Activated T-cell treated with anti-CD3 and anti-CD28 coated beads, Interleukin-2, amount 50 U/mL, for 4 hours (primary cell): Measurements from ENCODE around the gene TAL2. TPM values are rescaled to one million over a fixed set of nuclear protein-coding genes. Genes with fewer than 3 reads are reported as not detected.

Source experiments
- ATAC-seq, 2 donors: fragments of 200-7000 bp; cut with Tn5 transposase; one replicate each; pipeline ENCODE4 v1.10.0; 2021
- DNase-seq: peaks from one replicate; pipeline ENCODE4 v3.0.0-alpha.2; 2020
- H3K27me3 Mint-ChIP-seq: one replicate; pipeline ENCODE4 v1.8.0; 2021; ENCODE audit warnings: low read depth, mixed read lengths
- H3K36me3 Mint-ChIP-seq: one replicate; pipeline ENCODE4 v1.8.0; 2022; ENCODE audit warnings: mixed read lengths; ENCODE audit not compliant: insufficient read depth
- H3K4me1 Mint-ChIP-seq: one replicate; pipeline ENCODE4 v1.8.0; 2021; ENCODE audit warnings: low read depth, mixed read lengths
- H3K4me3 Mint-ChIP-seq: one replicate; pipeline ENCODE4 v1.8.0; 2021; ENCODE audit warnings: mild to moderate bottlenecking, moderate library complexity, mixed read lengths
- H3K9me3 Mint-ChIP-seq: one replicate; pipeline ENCODE4 v1.8.0; 2021; ENCODE audit warnings: mixed read lengths
- total RNA-seq, 3 donors: library from RNA; stranded (reverse); gene quantifications; one replicate each; pipeline ENCODE4 v1.2.1, GENCODE V29; 2021

Gene TAL2
- total RNA-seq, 3 donors from 2014 or later: 0.38 to 0.54 TPM; not detected in 1

DNA sequence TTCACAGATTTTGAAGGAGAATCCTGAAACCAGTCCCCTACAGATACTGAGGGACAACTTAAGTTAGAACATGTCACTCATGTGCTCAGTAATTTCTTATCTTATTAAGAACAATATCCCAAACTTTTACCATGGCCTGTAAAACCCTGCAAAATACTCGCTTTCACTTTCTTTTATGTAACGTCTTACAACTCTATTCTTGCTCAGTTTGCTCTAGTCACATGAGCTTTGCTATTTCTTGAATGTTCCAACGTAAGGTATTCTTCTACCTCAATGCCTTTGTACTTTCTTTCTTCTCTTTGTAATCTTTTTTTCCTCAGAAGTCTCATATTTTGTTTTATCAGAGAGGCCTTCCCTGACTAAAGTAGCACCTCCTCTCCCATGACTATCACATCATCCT lies 46.1 kb downstream of the TAL2 start:
- Mint-ChIP-seq H3K27me3 (no peaks in the 10 kb centered on the region), H3K36me3 (peaks cover 7% of the 10 kb centered on the region), H3K4me3 (peak overlapping the region; percentile 15), H3K9me3 (no peaks in the 10 kb centered on the region), H3K4me1 (peaks cover 10% of the 10 kb centered on the region)
- no peak for DNase-seq
- no peak for ATAC-seq

DNA sequence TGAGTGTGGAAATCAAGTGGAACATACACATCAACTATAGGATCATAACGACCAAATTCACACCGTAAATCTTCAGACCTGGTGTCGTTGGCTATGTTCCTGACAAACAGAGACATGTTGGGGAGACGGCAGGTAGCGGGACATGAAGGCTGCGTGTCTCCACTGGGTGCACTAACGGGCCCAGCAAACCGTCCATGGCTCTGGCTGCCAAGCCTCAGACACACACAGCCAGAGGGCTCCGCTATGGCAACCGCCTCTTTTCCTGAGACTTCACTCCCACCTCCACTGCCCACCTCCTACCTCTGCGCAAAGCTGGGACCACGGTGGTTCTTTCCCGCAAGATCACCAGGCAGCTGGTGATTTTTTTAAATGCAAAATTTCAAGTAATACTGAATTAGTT lies 48.4 kb downstream of the TAL2 start:
- H3K9me3 Mint-ChIP-seq: no peaks in the 10 kb centered on the region
- ATAC-seq: no peak
- no peaks in the 10 kb centered on the region for H3K27me3 Mint-ChIP-seq
- no peak overlapping the region for H3K4me3 Mint-ChIP-seq
- peaks cover 10% of the 10 kb centered on the region for H3K4me1 Mint-ChIP-seq
- peaks cover 7% of the 10 kb centered on the region for H3K36me3 Mint-ChIP-seq
- DNase-seq: no peak

DNA sequence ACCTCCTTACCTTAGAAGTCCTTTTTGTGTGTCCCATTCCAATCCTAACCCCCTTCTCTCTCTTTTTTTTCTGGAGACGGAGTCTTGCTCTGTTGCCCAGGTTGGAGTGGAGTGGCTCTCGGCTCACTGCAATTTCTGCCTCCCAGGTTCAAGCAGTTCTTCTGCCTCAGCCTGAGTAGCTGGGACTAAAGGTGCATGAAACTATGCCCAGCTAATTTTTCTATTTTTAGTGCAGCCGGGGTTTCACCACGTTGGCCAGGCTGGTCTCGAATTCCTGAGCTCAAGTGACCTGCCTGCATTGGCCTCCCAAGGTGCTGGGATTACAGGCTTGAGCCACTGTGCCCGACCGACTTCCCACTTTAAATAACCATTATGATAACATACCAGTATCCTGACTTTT lies 49.6 kb downstream of the TAL2 start:
- H3K27me3 Mint-ChIP-seq: no peaks in the 10 kb centered on the region
- ATAC-seq: no peak
- no peaks in the 10 kb centered on the region for H3K9me3 Mint-ChIP-seq
- no peak for DNase-seq
- H3K36me3 Mint-ChIP-seq: peaks cover 4% of the 10 kb centered on the region
- no peak overlapping the region for H3K4me3 Mint-ChIP-seq
- H3K4me1 Mint-ChIP-seq: peaks cover 10% of the 10 kb centered on the region

DNA sequence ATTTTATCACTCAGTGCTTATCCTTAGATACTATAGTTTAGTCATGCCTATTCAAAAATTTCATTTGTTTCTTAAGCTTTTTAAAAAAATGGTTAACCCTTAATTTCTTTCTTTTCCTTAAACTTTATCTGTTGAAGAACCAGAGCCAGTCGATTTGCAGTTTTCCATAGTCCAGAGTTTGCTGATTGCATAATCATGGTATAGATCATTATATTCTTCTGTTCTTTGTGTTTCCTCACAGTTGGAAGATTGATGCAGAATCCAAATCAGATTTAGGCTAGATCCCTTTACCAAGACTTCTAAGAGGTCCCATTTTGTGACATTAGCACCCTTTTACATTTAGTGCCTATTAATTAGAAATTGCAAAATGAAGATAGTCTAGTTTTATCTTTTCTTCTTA lies 50.0 kb downstream of the TAL2 start:
- H3K4me3 Mint-ChIP-seq: no peak overlapping the region
- ATAC-seq (no peak), DNase-seq (no peak)
- H3K27me3 Mint-ChIP-seq: no peaks in the 10 kb centered on the region
- H3K9me3 Mint-ChIP-seq: no peaks in the 10 kb centered on the region
- peaks cover 4% of the 10 kb centered on the region for H3K36me3 Mint-ChIP-seq
- H3K4me1 Mint-ChIP-seq: peaks cover 10% of the 10 kb centered on the region

Other genes starting within 250 kb of the TAL2 start
- 1 to 10 TPM; 1.4 to 2.1 (median 1.7) TPM for gene FSD1L, start 214.4 kb upstream of the TAL2 start, total RNA-seq
- gene FKTN, start 104.3 kb upstream of the TAL2 start, total RNA-seq: 10 to 100 TPM; 12.3 to 16.7 (median 16.6) TPM
- gene TMEM38B, start 32.1 kb downstream of the TAL2 start, total RNA-seq: 10 to 100 TPM; 22.2 to 25.7 (median 22.7) TPM